Retinal pigment epithelial cell (primary cell): Measurements from ENCODE around the gene FBN2.

Experiments
- DNase-seq: peaks from one replicate; pipeline ENCODE4 v3.0.0-alpha.2; 2010; ENCODE audit warnings: low read depth
- H3K4me3 ChIP-seq: 2 replicates; pipeline ENCODE4 v1.5.1; 2011; ENCODE audit warnings: mild to moderate bottlenecking, low read length, control low read depth, moderate library complexity
- TF ChIP-seq, protein P1 (sequence below): conservative IDR thresholded peaks from 2 replicates; pipeline ENCODE4 v1.5.1; 2011; ENCODE audit warnings: low read depth, low read length, control low read depth, inconsistent platforms

FBN2 gene

DNA sequence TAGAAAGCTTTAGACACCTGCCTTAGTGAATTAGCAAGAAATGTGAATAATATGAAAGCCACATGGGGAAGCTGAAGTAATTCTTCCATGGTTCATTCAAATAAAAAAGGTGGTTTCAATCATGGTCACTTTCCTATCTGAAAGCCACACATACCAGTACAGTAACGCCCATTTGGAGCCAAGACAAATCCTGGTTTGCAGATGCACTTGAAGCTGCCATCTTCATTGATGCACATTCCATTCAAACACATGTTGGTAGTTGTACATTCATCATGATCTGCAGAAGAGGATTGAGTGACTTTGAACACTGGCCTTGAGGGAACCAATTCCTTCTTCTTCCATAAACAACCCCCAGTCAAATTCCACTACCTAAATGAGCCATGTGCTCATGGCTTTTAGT is 161.5 kb downstream of the FBN2 start:
- TF ChIP-seq, protein P1, sequence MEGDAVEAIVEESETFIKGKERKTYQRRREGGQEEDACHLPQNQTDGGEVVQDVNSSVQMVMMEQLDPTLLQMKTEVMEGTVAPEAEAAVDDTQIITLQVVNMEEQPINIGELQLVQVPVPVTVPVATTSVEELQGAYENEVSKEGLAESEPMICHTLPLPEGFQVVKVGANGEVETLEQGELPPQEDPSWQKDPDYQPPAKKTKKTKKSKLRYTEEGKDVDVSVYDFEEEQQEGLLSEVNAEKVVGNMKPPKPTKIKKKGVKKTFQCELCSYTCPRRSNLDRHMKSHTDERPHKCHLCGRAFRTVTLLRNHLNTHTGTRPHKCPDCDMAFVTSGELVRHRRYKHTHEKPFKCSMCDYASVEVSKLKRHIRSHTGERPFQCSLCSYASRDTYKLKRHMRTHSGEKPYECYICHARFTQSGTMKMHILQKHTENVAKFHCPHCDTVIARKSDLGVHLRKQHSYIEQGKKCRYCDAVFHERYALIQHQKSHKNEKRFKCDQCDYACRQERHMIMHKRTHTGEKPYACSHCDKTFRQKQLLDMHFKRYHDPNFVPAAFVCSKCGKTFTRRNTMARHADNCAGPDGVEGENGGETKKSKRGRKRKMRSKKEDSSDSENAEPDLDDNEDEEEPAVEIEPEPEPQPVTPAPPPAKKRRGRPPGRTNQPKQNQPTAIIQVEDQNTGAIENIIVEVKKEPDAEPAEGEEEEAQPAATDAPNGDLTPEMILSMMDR: no peak
- DNase-seq: no peak

DNA sequence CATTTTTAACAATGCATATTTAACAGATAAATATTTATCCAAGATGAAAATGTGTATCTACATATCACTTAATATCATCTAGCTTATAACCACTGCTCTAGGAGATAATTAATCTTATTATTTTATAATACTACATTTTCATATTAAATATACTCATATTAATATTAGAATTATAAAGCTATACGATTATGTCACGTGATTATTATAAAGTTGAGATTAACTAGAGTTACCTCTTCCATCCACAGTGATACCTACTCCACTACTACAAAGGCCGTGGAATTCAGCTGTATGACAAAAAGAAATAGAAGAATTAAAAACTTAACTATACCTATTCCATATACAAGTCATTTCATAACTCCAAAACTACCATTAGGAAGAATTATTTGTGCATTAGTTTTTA is 171.9 kb downstream of the FBN2 start:
- TF ChIP-seq, protein P1: no peak
- no peak for DNase-seq
- H3K4me3 ChIP-seq: no peak overlapping the region

More for the DNA sequence above, 161.5 kb downstream of the FBN2 start:
- H3K4me3 ChIP-seq: no peak overlapping the region

DNA sequence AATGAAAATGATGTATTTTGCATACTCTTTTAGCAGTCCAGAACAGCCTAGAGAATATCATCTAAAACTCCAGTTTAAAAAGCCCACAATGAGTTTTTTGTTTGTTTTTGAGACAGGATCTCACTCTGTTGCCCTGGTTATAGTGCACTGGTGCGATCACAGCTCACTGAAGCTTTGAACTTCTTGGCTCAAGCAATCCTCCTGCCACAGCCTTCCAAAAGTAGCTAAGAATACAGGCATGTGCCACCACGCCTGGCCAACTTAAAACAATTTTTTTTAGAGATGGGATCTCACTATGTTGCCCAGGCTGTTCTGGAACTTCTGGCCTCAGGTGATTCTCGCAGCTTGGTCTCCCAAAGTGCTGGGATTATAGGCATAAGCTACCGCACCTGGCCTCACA is 175.7 kb downstream of the FBN2 start:
- no peak for DNase-seq
- H3K4me3 ChIP-seq: no peak overlapping the region
- TF ChIP-seq, protein P1: no peak

DNA sequence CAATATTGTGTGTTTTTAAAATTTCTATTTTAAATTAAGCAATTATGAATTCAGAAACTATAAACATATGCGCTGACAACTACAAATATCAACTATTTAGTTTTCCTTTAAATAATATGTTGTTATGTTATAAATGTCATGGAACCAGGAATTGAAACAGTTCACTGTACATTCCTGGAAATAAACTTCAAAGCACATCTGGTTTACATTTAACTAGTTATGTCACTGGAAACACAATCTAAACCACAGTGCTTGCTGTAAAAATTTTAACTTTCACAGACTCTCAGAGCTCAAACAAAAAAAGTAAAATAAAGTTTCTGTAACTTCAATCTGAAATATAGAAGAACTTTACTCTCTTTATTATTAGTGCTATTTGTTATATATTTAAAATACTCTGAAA is 179.2 kb downstream of the FBN2 start:
- H3K4me3 ChIP-seq: no peak overlapping the region
- TF ChIP-seq, protein P1: no peak
- no peak for DNase-seq

DNA sequence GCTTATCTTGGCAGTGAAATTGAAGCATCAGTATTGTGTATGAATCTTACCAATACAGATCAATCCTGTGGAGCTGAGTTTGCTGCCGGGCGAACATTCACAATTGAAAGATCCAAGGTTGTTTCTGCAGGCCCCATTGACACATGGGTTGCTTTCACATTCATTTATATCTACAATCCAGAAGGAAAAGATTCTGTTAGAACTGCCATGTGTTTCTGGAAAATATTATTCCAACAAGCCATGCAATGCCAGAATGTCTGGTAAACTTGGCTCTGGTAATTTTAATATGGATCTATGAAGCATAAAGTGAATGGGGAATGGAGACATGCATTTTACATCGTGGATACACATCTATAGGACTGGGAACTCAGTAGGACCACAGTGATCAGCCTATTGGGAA is 180.8 kb downstream of the FBN2 start:
- TF ChIP-seq, protein P1: no peak
- no peak overlapping the region for H3K4me3 ChIP-seq
- no peak for DNase-seq

DNA sequence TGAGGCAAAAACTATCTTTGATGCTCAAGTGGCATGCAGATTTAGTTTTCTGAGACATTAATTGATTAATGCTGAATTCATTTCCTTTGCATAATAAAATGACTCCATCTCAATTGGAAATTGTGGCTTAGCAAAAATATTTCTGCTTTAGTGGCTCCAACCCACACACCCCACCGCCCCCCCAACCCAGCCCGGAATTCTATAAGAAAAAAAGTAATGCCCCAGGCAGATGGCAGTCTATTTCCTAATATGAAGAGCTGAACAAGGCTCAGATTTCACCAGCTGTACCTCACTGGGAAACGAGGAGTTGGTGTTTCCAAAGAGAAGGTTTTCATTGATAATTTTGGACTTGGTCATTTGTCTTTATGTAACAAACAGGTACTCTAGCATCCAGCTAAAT is 182.1 kb downstream of the FBN2 start:
- no peak for DNase-seq
- H3K4me3 ChIP-seq: no peak overlapping the region
- TF ChIP-seq, protein P1: no peak

DNA sequence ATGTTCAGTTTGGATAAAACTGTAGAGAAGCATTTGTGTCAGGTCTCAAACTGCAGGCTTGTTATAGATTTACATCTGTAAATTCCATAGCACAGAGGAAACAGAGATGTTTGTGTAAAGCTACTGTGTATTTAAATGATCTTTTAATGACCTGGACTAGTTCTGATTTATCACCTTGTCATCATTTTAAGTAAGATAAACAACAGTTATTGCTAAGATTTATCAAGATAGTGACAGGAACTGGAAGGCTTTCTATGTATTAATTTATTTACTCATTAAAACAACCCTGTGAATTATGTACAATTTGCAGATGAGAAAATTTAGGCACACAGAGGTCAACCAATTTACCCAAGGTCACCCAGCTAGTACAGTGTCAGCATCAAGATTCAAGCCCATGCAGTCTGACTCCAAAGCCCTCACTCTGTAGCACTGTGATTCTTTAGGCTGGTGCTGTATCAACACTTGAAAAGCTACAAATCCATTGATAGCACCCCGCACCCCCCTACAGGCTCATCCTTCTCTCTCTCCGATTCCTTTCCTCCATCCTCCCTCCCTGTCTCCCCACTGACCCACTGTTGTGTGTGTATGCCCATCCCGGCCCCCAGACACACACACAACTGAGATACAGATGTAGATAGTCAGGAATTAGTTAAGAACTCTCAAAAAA is 184.5 kb downstream of the FBN2 start:
- no peak overlapping the region for H3K4me3 ChIP-seq
- TF ChIP-seq, protein P1: no peak
- no peak for DNase-seq
